Parathyroid adenoma (tissue), 2 donors: Measurements from ENCODE around the gene CDKL5.

ENCODE experiments used
- H2AFZ ChIP-seq: fragments of 300-600 bp; sonication (generic); one replicate; pipeline ENCODE4 v1.7.0; 2017; ENCODE audit warnings: antibody characterized with exemption, mild to moderate bottlenecking
- H3K27ac ChIP-seq: fragments of 300-600 bp; sonication (generic); one replicate; pipeline ENCODE4 v1.7.0; 2017
- H3K27me3 ChIP-seq: fragments of 300-600 bp; sonication (generic); one replicate; pipeline ENCODE4 v1.7.0; 2017; ENCODE audit warnings: low read length; ENCODE audit not compliant: control insufficient read depth, insufficient read depth
- H3K36me3 ChIP-seq: fragments of 300-600 bp; sonication (generic); one replicate; pipeline ENCODE4 v1.7.0; 2017; ENCODE audit warnings: low read length; ENCODE audit not compliant: control insufficient read depth, insufficient read depth
- H3K4me1 ChIP-seq: fragments of 300-600 bp; sonication (generic); one replicate; pipeline ENCODE4 v1.7.0; 2017; ENCODE audit warnings: control low read depth
- H3K4me2 ChIP-seq: fragments of 300-600 bp; sonication (generic); one replicate; pipeline ENCODE4 v1.7.0; 2017; ENCODE audit warnings: low read length
- H3K4me3 ChIP-seq: fragments of 300-600 bp; sonication (generic); one replicate; pipeline ENCODE4 v1.7.0; 2017; ENCODE audit warnings: low read depth, low read length
- H3K79me2 ChIP-seq: fragments of 300-600 bp; sonication (generic); one replicate; pipeline ENCODE4 v1.7.0; 2017; ENCODE audit warnings: control low read depth
- H3K9ac ChIP-seq: fragments of 300-600 bp; sonication (generic); one replicate; pipeline ENCODE4 v1.7.0; 2017; ENCODE audit warnings: mild to moderate bottlenecking
- H3K9me3 ChIP-seq: fragments of 300-600 bp; sonication (generic); one replicate; pipeline ENCODE4 v1.7.0; 2017; ENCODE audit warnings: low read length; ENCODE audit not compliant: control insufficient read depth
- TF ChIP-seq, protein P1 (sequence below): fragments of 300-600 bp; sonication (generic); IDR thresholded peaks from one replicate; pipeline ENCODE4 v1.7.0; 2017; ENCODE audit warnings: antibody characterized with exemption, mild to moderate bottlenecking
- donor health status: primary hyperparathyroidism.

Gene CDKL5

DNA sequence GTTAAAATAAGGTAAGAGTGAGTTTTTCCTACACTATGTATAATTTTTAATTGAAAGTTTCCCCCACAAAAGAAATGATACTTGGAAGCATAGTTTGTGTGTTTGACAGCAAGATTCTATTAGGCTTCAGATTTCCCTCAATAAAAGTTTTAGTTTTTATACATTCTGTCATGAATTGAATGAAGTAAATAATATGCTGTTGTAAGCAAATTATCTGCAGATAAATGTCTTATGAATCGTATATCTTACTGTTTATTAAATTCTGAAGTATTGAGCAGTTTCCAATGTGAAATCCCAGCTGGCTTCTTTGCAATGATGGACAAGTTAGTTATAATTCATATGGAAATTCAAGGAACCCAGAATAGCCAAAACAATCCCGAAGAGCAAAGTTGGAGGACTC is 213.0 kb downstream of the CDKL5 start:
- Histone ChIP-seq H3K79me2 (no peaks in the 10 kb centered on the region), H3K9ac (no peak overlapping the region), H3K4me2 (no peak overlapping the region), H3K9me3 (no peaks in the 10 kb centered on the region), H2AFZ (no peak overlapping the region), H3K4me3 (no peak overlapping the region), H3K36me3 (no peaks in the 10 kb centered on the region), H3K27ac (no peak overlapping the region), H3K4me1 (no peaks in the 10 kb centered on the region), H3K27me3 (no peaks in the 10 kb centered on the region)
- TF ChIP-seq, protein P1, sequence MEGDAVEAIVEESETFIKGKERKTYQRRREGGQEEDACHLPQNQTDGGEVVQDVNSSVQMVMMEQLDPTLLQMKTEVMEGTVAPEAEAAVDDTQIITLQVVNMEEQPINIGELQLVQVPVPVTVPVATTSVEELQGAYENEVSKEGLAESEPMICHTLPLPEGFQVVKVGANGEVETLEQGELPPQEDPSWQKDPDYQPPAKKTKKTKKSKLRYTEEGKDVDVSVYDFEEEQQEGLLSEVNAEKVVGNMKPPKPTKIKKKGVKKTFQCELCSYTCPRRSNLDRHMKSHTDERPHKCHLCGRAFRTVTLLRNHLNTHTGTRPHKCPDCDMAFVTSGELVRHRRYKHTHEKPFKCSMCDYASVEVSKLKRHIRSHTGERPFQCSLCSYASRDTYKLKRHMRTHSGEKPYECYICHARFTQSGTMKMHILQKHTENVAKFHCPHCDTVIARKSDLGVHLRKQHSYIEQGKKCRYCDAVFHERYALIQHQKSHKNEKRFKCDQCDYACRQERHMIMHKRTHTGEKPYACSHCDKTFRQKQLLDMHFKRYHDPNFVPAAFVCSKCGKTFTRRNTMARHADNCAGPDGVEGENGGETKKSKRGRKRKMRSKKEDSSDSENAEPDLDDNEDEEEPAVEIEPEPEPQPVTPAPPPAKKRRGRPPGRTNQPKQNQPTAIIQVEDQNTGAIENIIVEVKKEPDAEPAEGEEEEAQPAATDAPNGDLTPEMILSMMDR, result no peak

DNA sequence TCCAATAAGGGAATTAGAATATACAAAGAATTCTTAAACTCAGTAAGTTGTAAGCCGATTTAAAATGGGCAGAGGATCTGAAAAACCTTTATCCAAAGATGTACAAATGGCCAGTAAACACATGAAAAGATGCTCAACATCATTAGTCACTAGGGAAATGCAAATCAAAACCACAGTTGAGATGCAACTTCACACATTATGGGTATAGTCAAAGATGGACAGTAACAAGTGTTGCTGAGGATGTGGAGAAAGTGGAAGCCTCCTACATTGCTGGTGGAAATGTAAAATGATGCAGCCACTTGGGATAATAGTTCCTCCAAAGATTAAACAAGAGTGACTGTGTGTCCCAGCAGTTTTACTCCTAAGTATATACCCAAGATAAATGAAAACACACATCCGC is 213.9 kb downstream of the CDKL5 start:
- Histone ChIP-seq H3K36me3 (no peaks in the 10 kb centered on the region), H3K79me2 (no peaks in the 10 kb centered on the region), H3K27me3 (no peaks in the 10 kb centered on the region), H3K4me2 (no peak overlapping the region), H3K4me3 (no peak overlapping the region), H3K4me1 (no peaks in the 10 kb centered on the region), H3K27ac (no peak overlapping the region), H3K9me3 (no peaks in the 10 kb centered on the region), H2AFZ (no peak overlapping the region), H3K9ac (no peak overlapping the region)
- TF ChIP-seq, protein P1, result no peak

DNA sequence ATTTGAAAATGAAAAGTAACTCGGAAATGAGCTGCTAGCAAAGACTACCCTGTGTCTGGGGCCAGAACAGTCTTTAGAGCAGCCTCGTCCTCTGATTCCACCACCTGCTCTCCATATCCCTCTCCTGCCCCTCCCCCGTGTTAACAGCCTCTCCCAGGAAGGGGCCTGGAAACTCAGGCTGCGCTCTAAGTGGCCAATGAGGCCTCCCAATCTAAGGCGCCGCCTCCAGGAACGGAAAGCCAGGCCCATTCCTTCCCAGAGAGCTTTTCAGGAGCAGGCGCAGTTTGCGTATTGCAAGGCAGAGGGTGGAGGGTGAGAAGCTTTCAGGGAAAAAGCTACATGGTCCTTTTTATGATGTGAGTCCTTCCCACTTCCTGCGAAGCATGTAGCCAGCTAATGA is 215.3 kb downstream of the CDKL5 start:
- Histone ChIP-seq H3K4me2 (no peak overlapping the region), H3K9ac (no peak overlapping the region), H3K4me1 (no peaks in the 10 kb centered on the region), H3K27ac (no peak overlapping the region), H3K79me2 (no peaks in the 10 kb centered on the region), H3K36me3 (no peaks in the 10 kb centered on the region), H3K27me3 (no peaks in the 10 kb centered on the region), H3K4me3 (no peak overlapping the region), H3K9me3 (no peaks in the 10 kb centered on the region), H2AFZ (no peak overlapping the region)
- TF ChIP-seq, protein P1, result no peak

DNA sequence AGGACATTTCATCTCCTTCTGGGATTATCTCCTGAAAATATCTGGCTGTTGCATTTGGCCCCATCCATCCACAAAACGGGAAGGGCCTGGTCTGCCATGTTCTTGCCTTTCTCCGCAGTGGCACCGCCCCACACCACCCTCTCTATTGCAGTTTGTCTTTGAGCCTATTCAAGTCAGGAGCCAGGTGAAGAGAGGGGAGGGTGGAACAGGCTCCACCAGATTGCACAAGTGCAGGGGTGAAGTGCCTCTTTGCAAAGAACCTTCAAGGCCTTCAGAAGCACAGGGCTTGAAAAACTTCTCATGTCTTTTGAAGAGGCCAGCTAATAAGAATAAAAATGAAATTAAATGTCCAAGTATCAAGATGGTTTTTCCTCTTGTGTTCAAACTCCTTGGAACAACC is 217.8 kb downstream of the CDKL5 start:
- no peaks in the 10 kb centered on the region for H3K79me2 ChIP-seq
- H3K9ac ChIP-seq, result no peak overlapping the region
- no peak overlapping the region for H3K27ac ChIP-seq
- H3K4me3 ChIP-seq, result no peak overlapping the region
- TF ChIP-seq, protein P1, result no peak
- no peaks in the 10 kb centered on the region for H3K4me1 ChIP-seq
- no peaks in the 10 kb centered on the region for H3K27me3 ChIP-seq
- no peaks in the 10 kb centered on the region for H3K9me3 ChIP-seq
- H3K36me3 ChIP-seq, result no peaks in the 10 kb centered on the region
- no peak overlapping the region for H3K4me2 ChIP-seq
- no peak overlapping the region for H2AFZ ChIP-seq

DNA sequence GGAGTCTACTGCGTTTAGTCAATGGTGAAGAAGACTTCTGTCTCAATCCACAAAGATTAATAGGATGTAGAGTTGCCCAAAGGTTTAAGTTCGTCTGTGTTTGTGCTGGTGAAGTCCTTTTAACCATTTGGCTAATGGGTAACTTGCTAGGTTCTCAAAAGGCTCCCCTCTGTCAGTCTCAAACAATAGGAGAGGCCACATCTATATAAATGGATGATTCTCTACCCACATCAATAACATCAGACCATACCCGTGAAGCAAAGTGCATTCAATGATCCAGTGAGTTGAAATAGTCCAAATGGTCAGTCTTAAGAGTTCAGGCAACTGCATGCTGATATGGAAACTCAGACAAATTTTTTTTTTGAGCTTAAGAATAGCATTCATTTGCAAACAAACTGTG is 218.4 kb downstream of the CDKL5 start:
- TF ChIP-seq, protein P1, result no peak
- Histone ChIP-seq H3K79me2 (no peaks in the 10 kb centered on the region), H2AFZ (no peak overlapping the region), H3K27me3 (no peaks in the 10 kb centered on the region), H3K27ac (no peak overlapping the region), H3K9ac (no peak overlapping the region), H3K9me3 (no peaks in the 10 kb centered on the region), H3K36me3 (no peaks in the 10 kb centered on the region), H3K4me1 (no peaks in the 10 kb centered on the region), H3K4me3 (no peak overlapping the region), H3K4me2 (no peak overlapping the region)
